Cardiac septum (tissue), 1 donor: Measurements from ENCODE around the gene RAB25. TPM values are rescaled to one million over a fixed set of nuclear protein-coding genes. Genes with fewer than 3 reads are reported as not detected.

Source experiments
- DNase-seq: peaks from one replicate; pipeline ENCODE4 v3.0.0-alpha.2; 2020; ENCODE audit warnings: low spot score
- intact Hi-C: fragments of 100-400 bp; cut with DNase I; formaldehyde crosslinking; loops from one replicate; pipeline ENCODE4 v1.14.0; 2022
- total RNA-seq: library from RNA; stranded (reverse); fragmentation: NEBNext Ultra II Directional; extraction: Animal tissue kit (Norgen Biotek cat#: 25700); gene quantifications from one replicate; pipeline ENCODE4 v1.2.1, GENCODE V29; 2021
- donor health status: DM: no; HTN: no; CAD: no.

The RAB25 gene
- total RNA-seq, 1 donor from 2014 or later, result not detected

GRCh38 chr1:156095906-156096508 is 35.0 kb downstream of the RAB25 start:
- intact Hi-C loops, result loop anchor here (1.0 to 5.0 kb wide), 3 partner anchors 33 to 129 kb away; no protein-coding TSS in a partner anchor
- DNase-seq, result no peak

- intact Hi-C loops, result loop anchor here (1.0 to 5.0 kb wide), 3 partner anchors 32 to 128 kb away; no protein-coding TSS in a partner anchor
- DNase-seq, result peak; percentile 93
Measured at GRCh38 chr1:156096640-156097391, 35.9 kb downstream of the RAB25 start.

- intact Hi-C loops, result loop anchor here (5.0 kb wide), 1 partner anchor 45 kb away; no protein-coding TSS in a partner anchor
- DNase-seq, result no peak
Measured at GRCh38 chr1:156097499-156098178, 36.7 kb downstream of the RAB25 start.

- intact Hi-C loops, result loop anchor here (5.0 kb wide), 1 partner anchor 44 kb away; no protein-coding TSS in a partner anchor
Measured at GRCh38 chr1:156098784-156099183, 37.8 kb downstream of the RAB25 start.

GRCh38 chr1:156099282-156099681 is 38.3 kb downstream of the RAB25 start:
- DNase-seq, result no peak
- intact Hi-C loops, result loop anchor here (5.0 kb wide), 1 partner anchor 43 kb away; no protein-coding TSS in a partner anchor

More at GRCh38 chr1:156098784-156099183, 37.8 kb downstream of the RAB25 start:
- no peak for DNase-seq

- DNase-seq, result no peak
- intact Hi-C loops, result no loop called here
Measured at GRCh38 chr1:156100205-156100995, 39.4 kb downstream of the RAB25 start.

- intact Hi-C loops, result no loop called here
- no peak for DNase-seq
Measured at GRCh38 chr1:156101880-156102279, 40.9 kb downstream of the RAB25 start.

- intact Hi-C loops, result no loop called here
- no peak for DNase-seq
Measured at GRCh38 chr1:156102633-156103511, 41.9 kb downstream of the RAB25 start.

GRCh38 chr1:156103521-156103947 is 42.6 kb downstream of the RAB25 start:
- intact Hi-C loops, result no loop called here
- DNase-seq, result no peak

GRCh38 chr1:156104065-156104810 is 43.3 kb downstream of the RAB25 start:
- intact Hi-C loops, result no loop called here
- no peak for DNase-seq

GRCh38 chr1:156104861-156105832 is 44.2 kb downstream of the RAB25 start:
- intact Hi-C loops, result no loop called here
- no peak for DNase-seq

GRCh38 chr1:156106624-156107488 is 45.9 kb downstream of the RAB25 start:
- intact Hi-C loops, result loop anchor here (1.0 to 2.0 kb wide), 2 partner anchors 7 to 16 kb away; partner anchors contain the start of gene LMNA
- DNase-seq, result no peak

GRCh38 chr1:156108057-156108456 is 47.1 kb downstream of the RAB25 start:
- DNase-seq, result no peak
- intact Hi-C loops, result no loop called here

GRCh38 chr1:156108664-156109241 is 47.8 kb downstream of the RAB25 start:
- intact Hi-C loops, result no loop called here
- no peak for DNase-seq

GRCh38 chr1:156110252-156110651 is 49.3 kb downstream of the RAB25 start:
- no peak for DNase-seq
- intact Hi-C loops, result loop anchor here (5.0 kb wide), 1 partner anchor 133 kb away; the partner anchor contains the start of gene ARHGEF2
